A549 (cell line): ENCODE results near the gene AP2B1. TPM values are rescaled to one million over a fixed set of nuclear protein-coding genes. Genes with fewer than 3 reads are reported as not detected.

Source experiments
- ATAC-seq, 2 experiments: fragments of 200-7000 bp in 1 of 2; fragments of >200 bp in 1 of 2; cut with Nextera tagmentation in 1 of 2; cut with Tn5 transposase in 1 of 2; 3 replicates each; pipeline versions ENCODE4 v1.8.0 to v1.9.1; 2018 to 2020; ENCODE audit warnings: mild to moderate bottlenecking in 1 of 2, moderate library complexity in 1 of 2
- CTCF ChIA-PET: fragments of 300-600 bp; sonication (Branson Sonifier 250); formaldehyde crosslinking; extraction: SDS; loops from one replicate; lab custom pipeline; 2021; ENCODE audit warnings: antibody characterized with exemption, inconsistent platforms; lab: Yijun Ruan, JAX
- POLR2A ChIA-PET: fragments of 350-600 bp; formaldehyde crosslinking; extraction: SDS; loops from one replicate; lab custom pipeline; 2021; ENCODE audit warnings: antibody characterized with exemption, inconsistent platforms; lab: Yijun Ruan, JAX
- DNase-seq, 2 experiments: peaks; one replicate each; pipeline versions ENCODE4 v3.0.0 to v3.0.0-alpha.2; 2011 to 2016; ENCODE audit warnings: low read depth in 1 of 2, low spot score in 1 of 2
- FAIRE-seq: peaks from 2 replicates; lab custom pipeline; 2011; peaks lifted over from hg19 to GRCh38; lab: Jason Lieb, UNC
- H3K27ac ChIP-seq, 2 experiments: fragments of >200 bp; sonication (Bioruptor Twin); formaldehyde crosslinking; 3 replicates each; pipeline ENCODE4 v1.5.1; 2016 to 2017
- H3K4me1 ChIP-seq: fragments of >200 bp; sonication (Bioruptor Twin); formaldehyde crosslinking; 3 replicates; pipeline ENCODE4 v1.6.1; 2016
- H3K4me2 ChIP-seq: fragments of >200 bp; sonication (Bioruptor Twin); formaldehyde crosslinking; 3 replicates; pipeline ENCODE4 v1.6.1; 2016
- H3K4me3 ChIP-seq: fragments of >200 bp; sonication (Bioruptor Twin); formaldehyde crosslinking; 3 replicates; pipeline ENCODE4 v1.5.1; 2016
- H3K9me3 ChIP-seq: fragments of >200 bp; sonication (Bioruptor Twin); formaldehyde crosslinking; 3 replicates; pipeline ENCODE4 v1.6.1; 2016
- BHLHE40 ChIP-seq: IDR thresholded peaks from 2 replicates; pipeline ENCODE4 v1.6.1; 2012; ENCODE audit warnings: low read depth, low read length, inconsistent platforms
- CEBPB ChIP-seq, 2 experiments: fragments of >200 bp in 1 of 2; sonication (Bioruptor Twin) in 1 of 2; formaldehyde crosslinking in 1 of 2; IDR thresholded peaks; 2 replicates each; pipeline ENCODE4 v1.6.1; 2012 to 2016
- CHD4 ChIP-seq: fragments of 200-600 bp; sonication (generic); IDR thresholded peaks from 2 replicates; pipeline ENCODE4 v1.6.1; 2016; ENCODE audit warnings: antibody characterized with exemption, mild to moderate bottlenecking, borderline replicate concordance
- EP300 ChIP-seq, 2 experiments: fragments of >200 bp; sonication (Bioruptor Twin); formaldehyde crosslinking; IDR thresholded peaks; 2 replicates in 1 of 2; 3 replicates in 1 of 2; pipeline ENCODE4 v1.6.1; 2016 to 2017
- ESRRA ChIP-seq: fragments of 150-350 bp; IDR thresholded peaks from 2 replicates; pipeline ENCODE4 v1.6.1; 2014; ENCODE audit warnings: mild to moderate bottlenecking, low read length, borderline replicate concordance
- FOSB ChIP-seq: fragments of 250-450 bp; sonication (Bioruptor Pico); IDR thresholded peaks from 2 replicates; pipeline ENCODE4 v1.5.0; 2020; ENCODE audit warnings: mild to moderate bottlenecking, moderate library complexity
- HDAC2 ChIP-seq: fragments of 200-600 bp; sonication (generic); IDR thresholded peaks from 2 replicates; pipeline ENCODE4 v1.6.1; 2016
- HOXA7 ChIP-seq: fragments of 250-450 bp; sonication (Bioruptor Pico); IDR thresholded peaks from 2 replicates; pipeline ENCODE4 v1.5.0; 2020; ENCODE audit warnings: mild to moderate bottlenecking, moderate library complexity
- HOXB5 ChIP-seq: fragments of 250-450 bp; sonication (Bioruptor Pico); IDR thresholded peaks from 2 replicates; pipeline ENCODE4 v1.5.0; 2020; ENCODE audit warnings: mild to moderate bottlenecking, moderate library complexity
- JUN ChIP-seq, 2 experiments: fragments of >200 bp; sonication (Bioruptor Twin); formaldehyde crosslinking; IDR thresholded peaks; 2 replicates in 1 of 2; 3 replicates in 1 of 2; pipeline ENCODE4 v1.6.1; 2016 to 2017
- JUNB ChIP-seq: fragments of >200 bp; sonication (Bioruptor Twin); formaldehyde crosslinking; IDR thresholded peaks from 2 replicates; pipeline ENCODE4 v1.6.1; 2016
- KDM1A ChIP-seq: fragments of 200-600 bp; sonication (generic); IDR thresholded peaks from 2 replicates; pipeline ENCODE4 v1.6.1; 2016; ENCODE audit warnings: low read depth, mild to moderate bottlenecking
- KDM5A ChIP-seq: fragments of 200-600 bp; sonication (generic); IDR thresholded peaks from 2 replicates; pipeline ENCODE4 v1.6.1; 2016; ENCODE audit warnings: antibody characterized with exemption, mild to moderate bottlenecking
- MAZ ChIP-seq: fragments of 150-350 bp; IDR thresholded peaks from 2 replicates; pipeline ENCODE4 v1.6.1; 2014; ENCODE audit warnings: antibody characterized with exemption, low read depth, low read length, borderline replicate concordance
- MYC ChIP-seq: IDR thresholded peaks from 2 replicates; pipeline ENCODE4 v1.6.1; 2012; ENCODE audit warnings: mild to moderate bottlenecking, inconsistent platforms, low read length, improper control_type of control experiment, borderline replicate concordance
- NFE2L2 ChIP-seq: fragments of 150-350 bp; conservative IDR thresholded peaks from 2 replicates; pipeline ENCODE4 v1.6.1; 2014; ENCODE audit warnings: low read length
- NPAS2 ChIP-seq: fragments of 250-450 bp; sonication (Bioruptor Pico); IDR thresholded peaks from 2 replicates; pipeline ENCODE4 v1.8.0; 2022; ENCODE audit warnings: mild to moderate bottlenecking, moderate library complexity, borderline replicate concordance
- PHF8 ChIP-seq: fragments of 200-600 bp; sonication (generic); IDR thresholded peaks from 2 replicates; pipeline ENCODE4 v1.6.1; 2016; ENCODE audit warnings: low read depth, mild to moderate bottlenecking, antibody characterized with exemption, moderate library complexity, borderline replicate concordance
- RNF2 ChIP-seq: fragments of 200-600 bp; sonication (generic); IDR thresholded peaks from 2 replicates; pipeline ENCODE4 v1.6.1; 2016; ENCODE audit warnings: low read depth, mild to moderate bottlenecking, antibody characterized with exemption, moderate library complexity, borderline replicate concordance
- TFCP2L1 ChIP-seq: fragments of 250-450 bp; sonication (Bioruptor Pico); IDR thresholded peaks from 2 replicates; pipeline ENCODE4 v1.5.0; 2021; ENCODE audit warnings: mild to moderate bottlenecking
- TP53 ChIP-seq: fragments of 250-450 bp; sonication (Bioruptor Pico); IDR thresholded peaks from 2 replicates; pipeline ENCODE4 v1.5.0; 2021; ENCODE audit warnings: mild to moderate bottlenecking, moderate library complexity
- ZFP36 ChIP-seq: fragments of 450-650 bp; IDR thresholded peaks from 2 replicates; pipeline ENCODE4 v1.6.1; 2014; ENCODE audit warnings: borderline replicate concordance; ENCODE audit not compliant: partially characterized antibody
- ZNF302 ChIP-seq: fragments of 250-450 bp; sonication (Bioruptor Pico); IDR thresholded peaks from 2 replicates; pipeline ENCODE4 v1.9.0; 2021; ENCODE audit warnings: inconsistent platforms, mild to moderate bottlenecking, moderate library complexity
- WGBS: methylation state at CpG from one replicate; pipeline ENCODE4 v1.1.6; 2017; ENCODE audit errors: missing lambda C conversion rate; 5-methylcytosine and 5-hydroxymethylcytosine counted together
- polyA plus RNA-seq, 4 experiments: library from polyadenylated mRNA; depleted of rRNA in 3 of 4; stranded (reverse); fragments of >200 nt; fragmentation: RNase III in 1 of 4; extraction: RNeasy Plus Mini Kit Qiagen cat#74134 plus additional on column Dnase treatment in 1 of 4; gene quantifications; 2 replicates in 3 of 4; 3 replicates in 1 of 4; pipeline ENCODE4 v1.2.3, GENCODE V29; 2011 to 2017
- TF ChIP-seq, protein P1 (sequence below): fragments of >200 bp; sonication (Bioruptor Twin); formaldehyde crosslinking; IDR thresholded peaks from 3 replicates; pipeline ENCODE4 v1.5.1; 2016
- TF ChIP-seq, protein P2 (sequence below): IDR thresholded peaks from 2 replicates; pipeline ENCODE4 v1.6.1; 2012
- TF ChIP-seq, protein P3 (sequence below): IDR thresholded peaks from 2 replicates; pipeline ENCODE4 v1.6.1; 2012; ENCODE audit warnings: low read depth, borderline replicate concordance
- TF ChIP-seq, protein P4 (sequence below): fragments of >200 bp; sonication (Bioruptor Twin); formaldehyde crosslinking; IDR thresholded peaks from 3 replicates; pipeline ENCODE4 v1.6.1; 2016

The AP2B1 gene
- polyA plus RNA-seq, 2 of the 4 experiments (the other 2 are of a cell fraction), result 110 to 278 TPM

DNA sequence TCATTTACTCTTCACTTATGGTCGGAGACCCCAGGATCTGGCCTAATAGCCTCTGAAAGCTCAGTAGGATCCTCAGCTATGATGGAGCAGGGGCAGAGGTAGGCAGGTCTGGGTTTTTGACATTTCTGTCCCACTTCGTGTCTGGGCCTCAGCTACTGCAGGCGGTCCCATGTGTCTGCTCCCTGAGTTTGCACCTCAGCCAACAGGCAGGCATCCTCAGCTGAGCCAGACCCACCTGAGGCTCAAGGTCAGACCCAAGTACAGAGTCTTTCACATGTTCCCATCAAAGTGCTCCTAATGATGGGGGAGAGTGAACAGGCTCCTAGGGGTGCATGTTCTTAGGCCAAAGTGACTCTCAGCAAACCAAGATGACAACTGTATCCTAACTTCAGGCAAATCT lies 141.4 kb downstream of the AP2B1 start:
- 94% methylated on average over 3 of the region's 3 CpGs for WGBS
- no peak for ATAC-seq
- FAIRE-seq, result no peak
- no peak overlapping the region for H3K4me3 ChIP-seq
- ChIA-PET CTCF (interaction anchor here (1.5 to 27.6 kb wide), 3 partner anchors 11 to 35 kb away, joined by 6 to 377 read pairs (median 13); partner anchors contain the start of gene GAS2L2), POLR2A (no interaction called here)
- no peak for DNase-seq
- 0 out of 3 replicates have a peak, but pooled peaks cover 4% of the 10 kb centered on the region for H3K4me1 ChIP-seq
- TF ChIP-seq TFCP2L1 (CRISPR knock-in tag) (no peak), BHLHE40 (no peak), CEBPB (IDR thresholded peaks at IDR 0.05) (no peak), HOXA7 (no peak), HOXB5 (CRISPR knock-in tag) (no peak), ESRRA (no peak)
- TF ChIP-seq, protein P1, sequence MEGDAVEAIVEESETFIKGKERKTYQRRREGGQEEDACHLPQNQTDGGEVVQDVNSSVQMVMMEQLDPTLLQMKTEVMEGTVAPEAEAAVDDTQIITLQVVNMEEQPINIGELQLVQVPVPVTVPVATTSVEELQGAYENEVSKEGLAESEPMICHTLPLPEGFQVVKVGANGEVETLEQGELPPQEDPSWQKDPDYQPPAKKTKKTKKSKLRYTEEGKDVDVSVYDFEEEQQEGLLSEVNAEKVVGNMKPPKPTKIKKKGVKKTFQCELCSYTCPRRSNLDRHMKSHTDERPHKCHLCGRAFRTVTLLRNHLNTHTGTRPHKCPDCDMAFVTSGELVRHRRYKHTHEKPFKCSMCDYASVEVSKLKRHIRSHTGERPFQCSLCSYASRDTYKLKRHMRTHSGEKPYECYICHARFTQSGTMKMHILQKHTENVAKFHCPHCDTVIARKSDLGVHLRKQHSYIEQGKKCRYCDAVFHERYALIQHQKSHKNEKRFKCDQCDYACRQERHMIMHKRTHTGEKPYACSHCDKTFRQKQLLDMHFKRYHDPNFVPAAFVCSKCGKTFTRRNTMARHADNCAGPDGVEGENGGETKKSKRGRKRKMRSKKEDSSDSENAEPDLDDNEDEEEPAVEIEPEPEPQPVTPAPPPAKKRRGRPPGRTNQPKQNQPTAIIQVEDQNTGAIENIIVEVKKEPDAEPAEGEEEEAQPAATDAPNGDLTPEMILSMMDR, result no peak
- TF ChIP-seq, protein P2, sequence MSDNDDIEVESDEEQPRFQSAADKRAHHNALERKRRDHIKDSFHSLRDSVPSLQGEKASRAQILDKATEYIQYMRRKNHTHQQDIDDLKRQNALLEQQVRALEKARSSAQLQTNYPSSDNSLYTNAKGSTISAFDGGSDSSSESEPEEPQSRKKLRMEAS, result no peak
- H3K9me3 ChIP-seq, result no peaks in the 10 kb centered on the region
- H3K4me2 ChIP-seq, result no peak overlapping the region
- H3K27ac ChIP-seq, result no peak overlapping the region

DNA sequence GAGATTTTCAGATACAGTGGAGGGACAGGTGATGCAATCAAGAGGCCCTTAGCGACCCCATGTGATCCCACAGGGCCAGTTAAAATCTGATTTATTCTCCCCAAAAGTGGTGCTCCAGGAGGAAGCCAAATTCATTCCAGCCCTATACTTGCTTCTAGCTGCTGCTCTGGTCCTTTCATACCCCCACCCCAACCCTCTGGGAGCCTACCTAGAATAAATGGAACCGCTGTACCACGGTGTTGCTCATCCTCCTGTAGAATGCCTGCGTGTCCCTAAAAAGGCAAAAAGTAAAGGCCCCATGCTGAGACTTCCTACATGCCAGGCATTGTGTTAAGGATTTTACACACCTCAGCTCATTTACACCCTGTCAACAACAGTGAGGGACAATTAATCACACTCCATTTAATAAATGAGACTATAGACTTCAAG lies 142.3 kb downstream of the AP2B1 start:
- FAIRE-seq (no peak), ATAC-seq (no peak), DNase-seq (no peak)
- POLR2A ChIA-PET, result no interaction called here
- no peak for TF ChIP-seq NFE2L2
- no peak for TF ChIP-seq HDAC2
- TF ChIP-seq CHD4, result no peak
- no peak for TF ChIP-seq KDM5A
- TF ChIP-seq MAZ, result no peak
- TF ChIP-seq, protein P3, sequence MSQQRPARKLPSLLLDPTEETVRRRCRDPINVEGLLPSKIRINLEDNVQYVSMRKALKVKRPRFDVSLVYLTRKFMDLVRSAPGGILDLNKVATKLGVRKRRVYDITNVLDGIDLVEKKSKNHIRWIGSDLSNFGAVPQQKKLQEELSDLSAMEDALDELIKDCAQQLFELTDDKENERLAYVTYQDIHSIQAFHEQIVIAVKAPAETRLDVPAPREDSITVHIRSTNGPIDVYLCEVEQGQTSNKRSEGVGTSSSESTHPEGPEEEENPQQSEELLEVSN, result no peak
- TF ChIP-seq KDM1A, result no peak
- no peak for TF ChIP-seq JUNB
- TF ChIP-seq FOSB (CRISPR knock-in tag), result no peak
- no peak for TF ChIP-seq MYC
- TF ChIP-seq TFCP2L1 (CRISPR knock-in tag), result no peak
- Histone ChIP-seq H3K4me3 (no peak overlapping the region), H3K4me2 (no peak overlapping the region), H3K9me3 (no peaks in the 10 kb centered on the region), H3K27ac (no peak overlapping the region), H3K4me1 (0 out of 3 replicates have a peak, but pooled peaks cover 4% of the 10 kb centered on the region)
- CTCF ChIA-PET, result interaction anchor here (0.8 to 27.6 kb wide), 4 partner anchors 16 to 81 kb away, joined by 3 to 377 read pairs (median 10); partner anchors contain the start of gene GAS2L2
- 86% methylated on average over 4 of the region's 4 CpGs for WGBS

DNA sequence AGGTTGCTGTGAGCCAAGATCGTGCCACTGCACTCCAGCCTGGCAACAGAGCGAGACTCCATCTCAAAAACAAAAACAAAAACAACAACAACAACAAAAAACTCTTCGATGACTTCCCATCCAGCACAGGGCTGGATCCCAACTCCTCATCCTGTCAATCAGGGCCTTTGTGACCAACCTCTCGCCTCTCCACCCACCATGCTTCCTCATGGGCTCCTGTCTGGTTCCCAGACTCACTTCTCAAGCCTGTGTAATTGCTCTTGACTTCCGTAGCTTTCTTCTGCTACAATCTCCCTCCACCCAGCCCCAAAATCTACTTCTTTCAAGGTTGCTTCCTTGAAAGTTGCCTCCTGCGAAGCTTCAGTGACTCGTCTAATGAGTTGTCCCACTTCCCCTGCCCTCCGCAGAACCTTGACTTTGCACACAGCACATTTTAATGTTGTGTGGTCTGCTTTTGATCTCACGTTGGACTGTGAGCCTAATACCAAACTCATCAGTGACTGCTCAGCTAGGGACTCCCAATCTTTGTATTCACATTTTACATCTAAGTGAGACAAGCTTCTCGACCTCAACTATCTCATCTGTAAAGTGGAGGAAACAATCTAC lies 143.4 kb downstream of the AP2B1 start:
- DNase-seq, result no peak

More for the DNA sequence above, 143.4 kb downstream of the AP2B1 start:
- Histone ChIP-seq H3K4me2 (no peak overlapping the region), H3K4me3 (no peak overlapping the region), H3K27ac (no peak overlapping the region), H3K4me1 (0 out of 3 replicates have a peak, but pooled peaks cover 4% of the 10 kb centered on the region)
- WGBS, result 90% methylated on average over 10 of the region's 10 CpGs
- ATAC-seq (no peak), FAIRE-seq (no peak)
- no peak for TF ChIP-seq HDAC2
- no peak for TF ChIP-seq NPAS2
- TF ChIP-seq TFCP2L1 (CRISPR knock-in tag), result no peak
- TF ChIP-seq HOXA7, result no peak
- no peak for TF ChIP-seq ZNF302
- no peak for TF ChIP-seq KDM5A
- no peak for TF ChIP-seq JUNB
- no peak for TF ChIP-seq RNF2
- TF ChIP-seq, protein P4, sequence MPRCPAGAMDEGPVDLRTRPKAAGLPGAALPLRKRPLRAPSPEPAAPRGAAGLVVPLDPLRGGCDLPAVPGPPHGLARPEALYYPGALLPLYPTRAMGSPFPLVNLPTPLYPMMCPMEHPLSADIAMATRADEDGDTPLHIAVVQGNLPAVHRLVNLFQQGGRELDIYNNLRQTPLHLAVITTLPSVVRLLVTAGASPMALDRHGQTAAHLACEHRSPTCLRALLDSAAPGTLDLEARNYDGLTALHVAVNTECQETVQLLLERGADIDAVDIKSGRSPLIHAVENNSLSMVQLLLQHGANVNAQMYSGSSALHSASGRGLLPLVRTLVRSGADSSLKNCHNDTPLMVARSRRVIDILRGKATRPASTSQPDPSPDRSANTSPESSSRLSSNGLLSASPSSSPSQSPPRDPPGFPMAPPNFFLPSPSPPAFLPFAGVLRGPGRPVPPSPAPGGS, result no peak
- no peak for TF ChIP-seq TP53 (CRISPR knock-in tag)
- TF ChIP-seq MAZ, result no peak
- TF ChIP-seq PHF8, result no peak
- TF ChIP-seq EP300 (IDR thresholded peaks at IDR 0.05), result no peak
- TF ChIP-seq ZFP36, result no peak
- no peak for TF ChIP-seq JUN (IDR thresholded peaks at IDR 0.05)
- no peak for TF ChIP-seq CEBPB (IDR thresholded peaks at IDR 0.05)
- TF ChIP-seq, all 56 proteins: peak for 0
- CTCF ChIA-PET, result interaction anchor here (1.3 to 27.6 kb wide), 7 partner anchors 9 to 119 kb away, joined by 3 to 377 read pairs (median 8); partner anchors contain the start of gene GAS2L2
- H3K9me3 ChIP-seq, result no peaks in the 10 kb centered on the region
- POLR2A ChIA-PET, result no interaction called here
